GM15510 (cell line): Measurements from ENCODE around the gene SEH1L.

Experiments
- POLR2A ChIP-seq: IDR thresholded peaks from 3 replicates; pipeline ENCODE4 v1.6.1; 2011; ENCODE audit warnings: borderline replicate concordance; ENCODE audit not compliant: insufficient read length; ENCODE audit errors: extremely low read depth

Gene SEH1L

DNA sequence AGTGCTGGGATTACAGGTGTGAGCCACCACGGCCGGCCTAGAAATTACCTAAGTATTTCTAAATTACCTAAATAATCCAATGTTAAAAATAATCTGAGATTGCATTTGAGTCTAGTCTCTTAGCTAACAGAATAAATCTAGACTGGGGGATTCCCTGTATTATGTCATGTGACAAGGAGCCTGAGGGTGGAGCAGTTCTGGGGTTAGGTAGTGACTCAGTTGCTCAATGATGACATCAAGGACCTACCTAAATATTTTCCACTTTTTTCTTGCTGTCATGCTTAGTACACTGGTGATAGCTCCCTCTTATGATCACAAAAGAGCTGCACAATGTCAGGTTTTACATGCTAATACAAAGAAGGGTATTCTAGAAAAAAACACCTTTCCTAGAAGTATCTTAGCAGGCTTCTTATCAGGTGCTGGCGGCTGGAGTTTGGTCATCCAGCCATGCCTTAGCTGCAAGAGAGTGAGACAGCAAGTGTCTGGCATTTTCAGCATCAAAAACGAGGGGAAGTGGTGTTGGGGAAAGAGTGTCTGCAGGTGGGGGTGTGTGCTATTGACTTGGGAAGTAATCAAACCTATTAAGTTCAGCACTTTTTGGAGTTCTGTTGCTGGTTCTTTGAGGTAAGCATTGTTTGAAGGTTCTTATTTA is 25.9 kb downstream of the SEH1L start:
- TF ChIP-seq POLR2A: no peak

DNA sequence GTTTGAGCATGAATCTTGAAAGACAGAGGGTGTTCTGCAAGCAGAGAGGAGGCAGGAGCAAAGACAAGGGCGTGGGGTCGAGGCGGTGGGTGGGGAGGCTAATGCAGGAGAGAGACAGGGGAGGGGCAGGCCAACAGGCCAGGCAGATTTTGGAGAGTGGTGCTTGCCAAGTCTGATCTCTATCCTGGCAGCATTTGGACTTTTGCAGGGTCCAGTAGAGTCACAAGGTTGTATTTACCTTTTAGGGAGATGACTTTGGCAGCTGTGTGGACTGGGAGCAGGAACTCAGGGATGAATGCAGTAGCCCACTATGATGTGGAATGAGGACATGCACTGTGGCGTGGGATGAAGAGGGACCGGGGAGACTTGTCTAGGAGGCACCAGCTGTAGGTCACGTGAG is 27.7 kb downstream of the SEH1L start:
- no peak for TF ChIP-seq POLR2A

DNA sequence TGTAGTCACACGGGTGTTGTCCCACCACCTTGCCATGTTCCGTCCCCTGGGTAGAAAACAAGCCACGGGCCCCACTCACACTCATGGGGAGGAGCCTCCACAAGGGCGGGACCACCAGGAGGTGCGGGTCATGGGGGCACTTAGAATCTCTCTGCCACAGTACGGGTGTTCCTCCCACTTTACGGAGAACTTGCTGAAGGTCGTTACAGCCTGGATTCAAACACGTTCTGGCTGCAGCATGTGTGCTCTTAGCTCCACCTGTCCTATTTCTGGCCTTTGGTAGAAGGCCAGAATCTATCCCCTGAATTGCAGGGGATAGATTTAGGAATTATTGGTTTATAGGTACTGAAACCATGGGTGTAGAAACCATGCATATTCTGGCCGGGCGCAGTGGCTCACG is 28.5 kb downstream of the SEH1L start:
- TF ChIP-seq POLR2A: no peak

DNA sequence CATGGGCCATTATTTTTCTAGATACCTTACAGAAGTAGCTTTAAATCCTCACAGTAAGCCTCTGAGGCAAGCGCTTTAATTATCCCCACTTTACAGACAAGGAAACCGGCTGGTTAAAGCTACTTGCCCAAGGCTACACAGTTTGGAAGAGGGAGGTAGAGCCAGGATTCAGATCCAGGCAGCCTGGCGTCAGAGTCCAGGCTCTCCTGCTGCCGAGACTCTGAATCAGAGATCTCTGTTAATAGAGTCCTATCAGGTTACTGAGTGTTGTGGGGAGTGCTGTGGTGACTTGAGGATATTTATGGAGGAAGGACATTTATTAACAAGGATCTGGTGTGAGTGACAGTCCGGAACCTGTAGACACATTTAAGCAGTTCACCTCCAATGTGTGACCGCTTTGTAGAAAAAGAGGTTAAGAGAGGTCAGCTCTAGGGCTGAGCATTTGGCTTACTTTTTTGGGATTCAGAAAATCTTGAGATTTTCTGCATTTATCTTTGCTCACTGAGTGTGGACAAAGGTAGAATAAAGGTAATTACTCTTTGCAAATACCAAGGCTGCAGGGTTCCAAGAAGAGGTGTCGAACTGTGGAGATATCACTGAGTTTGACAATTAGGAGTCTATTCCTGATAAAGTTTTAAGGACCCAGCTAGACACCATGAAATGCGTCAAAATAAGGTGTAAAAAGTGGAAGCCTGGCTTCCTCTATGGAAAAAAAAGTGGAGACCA is 41.7 kb downstream of the SEH1L start:
- TF ChIP-seq POLR2A: no peak

DNA sequence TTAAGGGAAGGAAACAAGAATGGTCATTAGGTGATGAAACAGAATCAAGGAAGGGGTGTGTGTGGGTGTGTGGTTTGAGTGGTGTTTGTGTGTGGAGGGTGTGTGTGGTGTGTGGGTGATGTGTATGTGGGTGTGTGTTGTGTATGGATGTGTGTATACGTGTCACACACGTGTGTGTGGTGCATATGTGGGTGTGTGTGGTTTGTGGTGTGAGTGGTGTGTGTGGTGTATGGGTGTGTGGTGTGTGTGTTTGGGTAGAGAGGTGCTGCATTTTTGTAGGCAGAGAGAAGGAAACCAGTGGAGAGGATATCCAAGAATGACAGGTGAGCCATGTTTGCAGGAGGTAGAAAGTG is 42.3 kb downstream of the SEH1L start:
- TF ChIP-seq POLR2A: no peak

DNA sequence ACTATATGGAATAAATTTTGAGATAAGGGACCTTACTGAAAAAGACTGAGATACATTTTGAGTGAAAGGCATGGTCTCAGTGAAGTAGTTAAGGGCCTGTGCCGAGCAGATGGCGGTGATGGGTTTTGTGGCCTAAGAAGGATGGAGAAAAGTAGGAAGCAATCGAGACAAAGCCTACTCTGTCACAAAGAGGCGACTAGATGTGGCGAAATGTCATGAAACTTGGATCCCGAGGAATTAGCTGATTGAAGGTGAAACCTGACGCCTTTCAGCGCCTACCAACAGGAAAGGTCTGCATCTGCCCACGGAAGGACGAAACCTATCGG is 42.8 kb downstream of the SEH1L start:
- no peak for TF ChIP-seq POLR2A

DNA sequence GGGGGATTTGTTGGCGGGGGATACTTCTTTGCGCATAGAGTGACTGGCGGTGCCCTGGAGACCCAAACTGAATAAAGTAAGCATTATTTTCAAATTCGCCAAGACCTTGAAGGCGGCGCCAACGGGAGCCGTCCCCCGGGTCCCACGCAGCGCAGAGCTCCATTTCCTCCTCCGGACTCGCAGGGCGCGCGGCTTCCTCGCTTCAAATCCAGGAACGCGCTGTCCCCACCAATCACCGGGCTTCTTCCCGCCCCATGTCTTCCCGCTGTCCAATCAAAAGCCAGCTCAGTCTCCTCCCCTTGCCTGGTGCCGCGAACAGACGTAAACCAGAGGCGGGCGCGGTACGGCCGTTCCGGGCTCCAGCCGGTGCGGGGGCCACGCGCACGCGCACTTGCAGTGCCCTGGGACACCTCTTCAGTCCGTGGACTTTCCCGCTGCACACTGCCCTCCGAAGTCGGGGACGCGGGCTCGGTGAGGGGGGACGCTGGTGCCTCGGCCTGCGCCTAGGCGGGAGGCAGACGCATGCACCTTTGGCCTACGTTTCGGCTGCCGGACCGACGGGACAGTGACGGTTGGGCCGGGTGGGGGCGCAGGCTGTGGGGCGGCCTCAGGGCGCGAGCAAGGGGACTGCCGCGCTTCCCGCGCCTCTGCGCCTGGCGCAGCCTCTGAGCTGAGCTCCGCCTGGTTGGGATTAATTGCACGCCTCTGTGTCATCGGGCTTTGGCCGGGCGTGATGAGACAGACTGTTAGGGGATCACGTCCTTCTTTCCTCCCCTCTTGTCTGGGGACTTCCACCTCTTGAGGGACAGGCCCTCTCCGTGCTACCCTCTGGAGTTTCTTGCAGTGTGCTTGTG is 43.4 kb downstream of the SEH1L start, which contains the start of gene CEP192:
TSS of gene CEP192 (plus strand) at position 396 of the 854 bp plus-strand sequence. CDS start 8,063 bp downstream, outside the sequence.
- peak; percentile 91 for TF ChIP-seq POLR2A

DNA sequence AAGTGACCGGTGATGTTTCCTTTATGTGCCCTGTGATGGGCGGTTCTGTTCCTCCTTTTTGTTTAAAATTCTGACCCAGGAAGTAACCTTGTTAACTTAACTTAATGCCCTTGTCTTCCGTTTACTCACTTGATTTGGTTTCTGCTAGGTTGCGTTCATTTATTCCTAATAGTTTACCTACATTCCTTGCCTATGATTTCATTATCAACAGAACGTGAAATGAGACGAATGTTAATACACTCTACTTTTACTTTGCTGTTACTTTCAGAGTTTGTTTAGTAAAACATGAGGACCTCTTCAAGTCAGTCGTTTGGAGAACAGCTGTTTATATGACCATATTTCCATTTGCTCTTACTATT is 44.0 kb downstream of the SEH1L start:
- no peak for TF ChIP-seq POLR2A

DNA sequence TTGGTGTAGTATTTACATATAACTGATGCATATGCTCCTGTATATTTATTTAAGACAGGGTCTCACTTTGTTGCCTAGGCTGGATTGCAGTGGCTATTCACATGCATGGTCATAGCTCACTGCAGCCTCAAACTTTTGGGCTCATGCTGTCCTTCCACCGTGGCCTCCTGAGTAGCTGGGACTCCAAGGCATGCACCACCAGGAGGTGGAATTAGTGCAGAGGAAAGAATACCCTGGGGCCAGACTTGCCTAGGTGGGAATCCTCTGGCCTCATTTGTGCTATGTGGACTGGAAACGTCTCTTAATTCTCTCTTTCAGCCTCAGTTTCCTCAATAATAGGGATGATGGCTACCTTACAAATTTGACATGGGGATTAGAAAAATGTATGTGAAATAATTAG is 45.6 kb downstream of the SEH1L start:
- no peak for TF ChIP-seq POLR2A

DNA sequence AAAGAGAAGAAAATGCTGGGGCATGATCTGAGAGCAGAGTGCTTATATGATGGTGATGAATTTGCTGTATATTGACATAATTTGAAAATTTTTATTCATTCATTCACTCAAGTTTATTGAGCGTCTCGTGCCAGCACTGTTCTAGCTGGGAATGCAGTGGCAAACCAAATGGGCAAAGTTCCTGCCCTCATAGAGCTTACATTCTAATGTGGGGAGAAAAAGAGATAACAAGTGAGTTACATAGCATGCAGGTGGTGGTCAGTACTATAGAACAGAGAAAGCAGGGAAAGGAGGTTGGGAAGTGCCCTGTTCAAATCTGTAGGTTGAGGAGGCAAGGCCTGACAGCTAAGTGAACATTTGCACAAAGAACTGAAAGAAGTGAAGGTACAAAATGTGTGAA is 47.6 kb downstream of the SEH1L start:
- no peak for TF ChIP-seq POLR2A

DNA sequence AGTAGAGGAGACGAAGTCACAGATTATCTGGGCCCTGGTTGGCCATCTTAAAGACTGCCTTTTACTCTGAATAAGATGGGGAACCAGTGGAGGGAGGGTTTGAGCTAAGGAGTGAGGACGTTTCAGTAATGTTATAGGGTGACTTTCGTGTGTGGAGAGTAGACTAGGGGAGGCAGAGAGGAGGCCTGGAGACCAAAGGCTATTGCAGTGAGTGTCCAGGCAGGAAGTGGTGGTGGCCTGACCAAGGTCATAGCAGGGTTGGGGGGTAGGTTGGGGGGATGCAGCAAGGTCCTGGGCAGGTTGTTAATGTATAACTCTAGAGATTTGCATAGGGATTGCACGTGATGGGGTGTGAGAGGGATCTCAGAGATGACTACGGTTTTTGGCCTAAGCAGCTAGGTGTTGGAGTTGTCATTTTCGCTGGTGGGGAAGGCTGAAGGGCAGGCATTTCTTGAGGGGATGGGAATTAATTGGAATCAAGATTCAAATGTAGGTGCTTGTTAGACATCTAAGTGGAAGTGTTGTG is 48.2 kb downstream of the SEH1L start:
- no peak for TF ChIP-seq POLR2A

DNA sequence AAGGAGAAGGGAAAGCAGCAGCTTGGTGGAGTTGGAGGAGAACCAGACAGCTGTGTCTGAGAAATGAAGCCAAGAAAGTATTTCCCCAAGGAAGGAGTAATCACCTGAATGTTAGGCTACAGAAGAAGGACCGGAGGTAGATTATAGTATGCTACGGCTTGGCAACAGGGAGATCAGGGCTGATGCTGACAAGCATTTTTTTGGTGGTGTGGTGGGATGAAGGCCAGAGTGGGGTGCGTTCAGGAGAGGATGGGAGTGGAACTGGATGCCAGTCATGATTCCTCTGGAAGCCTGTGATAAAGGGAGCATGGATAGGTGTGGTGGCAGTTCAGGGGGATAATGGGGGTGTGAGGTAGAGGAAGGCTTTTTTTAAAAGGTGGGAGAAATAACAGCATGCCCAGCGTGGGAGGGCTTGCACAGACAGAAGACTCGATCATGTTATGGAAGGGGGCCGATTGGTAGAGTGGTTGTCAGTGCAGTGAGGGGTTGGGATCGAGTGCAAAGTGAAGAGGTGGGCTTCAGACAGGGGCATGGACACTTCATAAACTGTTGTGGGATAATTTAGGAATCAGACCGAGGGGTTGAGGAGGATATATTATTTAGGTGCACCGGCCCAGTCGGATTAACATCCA is 49.0 kb downstream of the SEH1L start:
- TF ChIP-seq POLR2A: no peak

DNA sequence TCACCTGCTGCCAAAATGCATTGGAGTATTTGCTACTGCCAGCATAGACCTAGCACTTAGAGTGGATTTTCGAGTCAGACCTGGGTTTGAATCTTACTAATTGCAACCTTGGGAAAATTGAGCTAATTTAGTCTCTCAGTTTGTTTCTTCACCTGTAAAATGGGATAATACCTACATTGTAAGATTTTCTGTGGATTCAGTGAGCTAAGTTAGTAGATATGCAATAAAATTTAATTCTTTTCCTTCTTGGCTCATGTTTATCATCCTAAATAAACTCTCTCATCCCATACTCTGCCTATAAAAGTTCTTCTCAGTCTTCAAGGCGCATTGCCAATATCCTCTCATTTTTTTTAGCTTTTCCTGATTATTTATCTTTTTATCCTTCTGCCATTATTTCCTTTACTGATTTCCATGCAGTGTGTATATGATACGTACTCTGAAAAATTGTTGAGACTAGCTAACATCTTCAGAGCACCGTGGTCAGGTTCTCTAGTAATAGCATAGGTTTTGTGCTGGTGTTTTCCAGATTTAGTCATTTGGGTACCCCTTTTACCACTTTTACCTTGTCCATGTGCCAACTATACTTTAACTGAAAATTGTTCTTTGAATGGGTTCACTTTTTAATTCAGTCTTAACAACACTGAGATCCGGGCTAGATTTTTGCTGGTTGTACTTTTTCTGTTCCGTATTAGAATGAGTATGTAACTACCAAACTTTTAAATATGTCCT is 50.7 kb downstream of the SEH1L start:
- no peak for TF ChIP-seq POLR2A

DNA sequence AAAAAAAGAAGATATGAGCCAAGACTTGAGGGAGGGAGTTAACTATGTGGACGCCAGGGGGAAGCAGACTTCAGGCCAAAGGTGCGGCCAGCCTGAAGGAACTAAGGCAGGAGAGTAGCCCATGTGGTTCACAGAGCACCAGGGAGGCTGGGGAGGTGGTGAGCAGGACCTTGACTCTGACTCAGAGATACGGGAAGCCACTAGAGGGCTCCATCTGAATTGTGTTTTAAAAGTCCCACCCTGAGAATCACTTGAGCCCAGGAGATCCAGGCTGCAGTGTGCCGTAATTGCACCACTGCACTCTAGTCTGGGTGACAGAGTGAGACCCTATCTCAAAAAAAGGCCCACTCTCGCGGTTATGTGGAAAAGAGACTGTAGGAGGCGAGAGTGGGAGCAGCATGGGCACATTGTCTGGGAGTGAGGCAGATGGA is 55.7 kb downstream of the SEH1L start:
- TF ChIP-seq POLR2A: no peak

DNA sequence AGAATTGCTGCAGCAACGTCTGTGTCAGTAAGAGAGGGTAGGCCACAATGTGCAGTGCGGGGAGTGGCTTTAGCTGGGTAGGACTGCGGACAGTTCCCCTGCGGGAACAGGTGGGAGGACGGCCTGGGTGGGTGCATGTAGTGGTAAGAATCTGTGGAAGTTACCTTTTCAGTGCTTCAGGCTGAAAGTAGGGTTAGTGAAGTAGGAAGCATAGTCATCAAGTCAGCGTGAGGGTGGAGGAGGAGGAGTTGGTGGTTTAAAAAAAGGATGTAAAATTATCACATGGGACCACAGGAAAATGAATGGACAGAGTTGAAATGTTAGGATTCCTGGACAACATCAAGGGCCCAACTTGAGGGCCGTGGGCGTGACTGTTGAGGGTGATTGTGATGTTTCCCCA is 56.6 kb downstream of the SEH1L start:
- no peak for TF ChIP-seq POLR2A

DNA sequence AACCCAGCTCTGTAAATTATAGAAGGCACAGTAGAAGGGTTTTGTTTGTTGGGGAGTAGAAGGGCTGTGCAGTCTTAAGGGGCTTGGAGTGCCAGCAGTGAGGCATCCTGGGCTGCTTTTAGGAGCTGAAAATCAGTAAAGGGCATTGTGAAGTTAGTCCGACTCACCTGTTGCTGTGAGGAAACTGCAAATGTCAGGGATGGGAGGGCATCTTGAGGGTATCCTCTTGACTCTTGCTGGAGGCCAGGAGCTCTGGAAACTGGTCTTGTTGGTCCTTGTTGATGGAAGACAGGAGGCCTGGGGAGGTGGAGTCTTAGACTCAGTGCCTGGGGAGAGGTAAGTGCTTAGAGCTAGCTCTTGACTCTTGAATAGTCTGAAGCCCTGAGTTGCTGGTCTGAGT is 57.5 kb downstream of the SEH1L start:
- no peak for TF ChIP-seq POLR2A
